Head of caudate nucleus (tissue), 42 donors: ENCODE measurements around the gene ASB8.
"Not testable (repeated sequence)": the region's sequence is repeated elsewhere in the genome, so short reads cannot be mapped to it uniquely, and the experiment has no call there.

Experiments used
- DNase-seq, 42 donors: peaks; one replicate each; pipeline versions ENCODE4 v3.0.0 to v3.0.0-alpha.2; 2020 to 2021; ENCODE audit warnings: mixed read lengths in 7 of 42
- intact Hi-C: fragments of 100-400 bp; cut with DNase I; formaldehyde crosslinking; loops from one replicate; pipeline ENCODE4 v1.15.0; 2022

Gene ASB8

GRCh38 chr12:48115957-48116356 lies 41.4 kb downstream of the ASB8 start:
- intact Hi-C loops, result no loop called here
- DNase-seq, result no peak

GRCh38 chr12:48111312-48111693 lies 46.0 kb downstream of the ASB8 start:
- DNase-seq, intact Hi-C loops: not testable (repeated sequence)

GRCh38 chr12:48110691-48111311 lies 46.5 kb downstream of the ASB8 start:
- intact Hi-C loops, result no loop called here
- DNase-seq, result no peak

GRCh38 chr12:48109424-48109823 lies 47.9 kb downstream of the ASB8 start:
- intact Hi-C loops, result no loop called here
- no peak for DNase-seq

- intact Hi-C loops, result loop anchor here (2.0 kb wide), 1 partner anchor 50 kb away; the partner anchor contains the start of gene ASB8
- DNase-seq, result no peak
Observed at GRCh38 chr12:48106681-48107613, 50.4 kb downstream of the ASB8 start.

GRCh38 chr12:48105867-48106680 lies 51.2 kb downstream of the ASB8 start, which contains the start of gene SENP1:
Gene SENP1, minus strand, starts transcription at chr12:48106079. Its CDS starts 4,607 bp downstream, at chr12:48101472.
- DNase-seq, result peak; percentile 75 to 96 (median 92)
- intact Hi-C loops, result loop anchor here (2.0 kb wide), 1 partner anchor 51 kb away; the partner anchor contains the start of gene ASB8

- intact Hi-C loops, result no loop called here
- DNase-seq, result peak in 6 of 42 donors; percentile 4 to 35 (median 16)
Observed at GRCh38 chr12:48105321-48105866, 51.9 kb downstream of the ASB8 start.

GRCh38 chr12:48104531-48104930 lies 52.8 kb downstream of the ASB8 start:
- intact Hi-C loops, result no loop called here
- no peak for DNase-seq
